ENCODE data around the gene PACS1. TPM values are rescaled to one million over a fixed set of nuclear protein-coding genes. Genes with fewer than 3 reads are reported as not detected.

PACS1 gene
- total and polyA plus RNA-seq, 9 donors = 22.4 to 92.9 (median 73.9) TPM

GRCh38 chr11:66104057-66104638 lies 34.1 kb downstream of the PACS1 start:
- Histone ChIP-seq H3K27me3 (no peaks in the 10 kb centered on the region), H3K36me3 (no peaks in the 10 kb centered on the region), H3K9me3 (no peaks in the 10 kb centered on the region), H3K27ac (no peak overlapping the region), H3K4me3 (no peak overlapping the region), H3K4me1 (ENCODE audit: insufficient read depth) (peaks cover 8% of the 10 kb centered on the region)
- intact Hi-C loops (cut with DNase I) = no loop called here
- DNase-seq = no peak
- 88 to 94% (median 92%) methylated on average over 4 of the region's 4 CpGs for WGBS, 3 donors
- TF ChIP-seq POLR2A (IDR thresholded peaks at IDR 0.05) = no peak
- no peak for TF ChIP-seq EP300 (IDR thresholded peaks at IDR 0.05)
- TF ChIP-seq CTCF (IDR thresholded peaks at IDR 0.05) = no peak

GRCh38 chr11:66106786-66107599 lies 36.9 kb downstream of the PACS1 start:
- Histone ChIP-seq H3K27ac (no peak overlapping the region), H3K4me1 (ENCODE audit: insufficient read depth) (peaks cover 1% of the 10 kb centered on the region), H3K4me3 (no peak overlapping the region), H3K27me3 (no peaks in the 10 kb centered on the region), H3K36me3 (no peaks in the 10 kb centered on the region), H3K9me3 (no peaks in the 10 kb centered on the region)
- intact Hi-C loops (cut with DNase I) = no loop called here
- WGBS, 3 donors = 90 to 92% (median 90%) methylated on average over 4 of the region's 4 CpGs
- no peak for DNase-seq
- TF ChIP-seq POLR2A (IDR thresholded peaks at IDR 0.05) (no peak), EP300 (IDR thresholded peaks at IDR 0.05) (no peak), CTCF (IDR thresholded peaks at IDR 0.05) (no peak)

GRCh38 chr11:66107600-66108510 lies 37.8 kb downstream of the PACS1 start:
- Histone ChIP-seq H3K27ac (no peak overlapping the region), H3K4me1 (ENCODE audit: insufficient read depth) (peaks cover 4% of the 10 kb centered on the region), H3K4me3 (no peak overlapping the region), H3K36me3 (no peaks in the 10 kb centered on the region), H3K9me3 (no peaks in the 10 kb centered on the region), H3K27me3 (no peaks in the 10 kb centered on the region)
- 75 to 81% (median 80%) methylated on average over 3 of the region's 3 CpGs for WGBS, 3 donors
- DNase-seq = no peak
- intact Hi-C loops (cut with DNase I) = no loop called here
- TF ChIP-seq POLR2A (IDR thresholded peaks at IDR 0.05) = no peak
- TF ChIP-seq EP300 (IDR thresholded peaks at IDR 0.05) = no peak
- no peak for TF ChIP-seq CTCF (IDR thresholded peaks at IDR 0.05)

- no peak overlapping the region for H3K27ac ChIP-seq
- no peak for TF ChIP-seq CTCF (IDR thresholded peaks at IDR 0.05)
- TF ChIP-seq EP300 (IDR thresholded peaks at IDR 0.05) = no peak
- no peak for TF ChIP-seq POLR2A (IDR thresholded peaks at IDR 0.05)
- DNase-seq = no peak
- no peak overlapping the region for H3K4me3 ChIP-seq
- no peaks in the 10 kb centered on the region for H3K36me3 ChIP-seq
- H3K27me3 ChIP-seq = no peaks in the 10 kb centered on the region
- H3K9me3 ChIP-seq = no peaks in the 10 kb centered on the region
- peaks cover 6% of the 10 kb centered on the region for H3K4me1 ChIP-seq (ENCODE audit: insufficient read depth)
- 92 to 96% (median 96%) methylated on average over 2 of the region's 2 CpGs for WGBS, 3 donors
- intact Hi-C loops (cut with DNase I) = no loop called here
These were observed 39.2 kb downstream of the PACS1 start for GRCh38 chr11:66109294-66109693.

Data from ovary (tissue), 9 donors.